ENCODE results near the gene FAM167B. TPM values are rescaled to one million over a fixed set of nuclear protein-coding genes. Genes with fewer than 3 reads are reported as not detected.
"Not testable (repeated sequence)": the region's sequence is repeated elsewhere in the genome, so short reads cannot be mapped to it uniquely, and the experiment has no call there.

FAM167B gene
- total RNA-seq, 4 donors from 2014 or later, result 3.6 to 5.6 (median 4.1) TPM

DNA sequence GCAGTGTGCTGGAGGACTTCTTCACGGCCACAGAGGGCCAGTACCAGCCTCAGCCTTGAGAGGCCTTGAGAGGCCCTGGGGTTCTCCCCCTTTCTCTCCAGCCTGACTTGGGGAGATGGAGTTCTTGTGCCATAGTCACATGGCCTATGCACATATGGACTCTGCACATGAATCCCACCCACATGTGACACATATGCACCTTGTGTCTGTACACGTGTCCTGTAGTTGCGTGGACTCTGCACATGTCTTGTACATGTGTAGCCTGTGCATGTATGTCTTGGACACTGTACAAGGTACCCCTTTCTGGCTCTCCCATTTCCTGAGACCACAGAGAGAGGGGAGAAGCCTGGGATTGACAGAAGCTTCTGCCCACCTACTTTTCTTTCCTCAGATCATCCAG lies 38.6 kb downstream of the FAM167B start:
- TF ChIP-seq, protein P1, sequence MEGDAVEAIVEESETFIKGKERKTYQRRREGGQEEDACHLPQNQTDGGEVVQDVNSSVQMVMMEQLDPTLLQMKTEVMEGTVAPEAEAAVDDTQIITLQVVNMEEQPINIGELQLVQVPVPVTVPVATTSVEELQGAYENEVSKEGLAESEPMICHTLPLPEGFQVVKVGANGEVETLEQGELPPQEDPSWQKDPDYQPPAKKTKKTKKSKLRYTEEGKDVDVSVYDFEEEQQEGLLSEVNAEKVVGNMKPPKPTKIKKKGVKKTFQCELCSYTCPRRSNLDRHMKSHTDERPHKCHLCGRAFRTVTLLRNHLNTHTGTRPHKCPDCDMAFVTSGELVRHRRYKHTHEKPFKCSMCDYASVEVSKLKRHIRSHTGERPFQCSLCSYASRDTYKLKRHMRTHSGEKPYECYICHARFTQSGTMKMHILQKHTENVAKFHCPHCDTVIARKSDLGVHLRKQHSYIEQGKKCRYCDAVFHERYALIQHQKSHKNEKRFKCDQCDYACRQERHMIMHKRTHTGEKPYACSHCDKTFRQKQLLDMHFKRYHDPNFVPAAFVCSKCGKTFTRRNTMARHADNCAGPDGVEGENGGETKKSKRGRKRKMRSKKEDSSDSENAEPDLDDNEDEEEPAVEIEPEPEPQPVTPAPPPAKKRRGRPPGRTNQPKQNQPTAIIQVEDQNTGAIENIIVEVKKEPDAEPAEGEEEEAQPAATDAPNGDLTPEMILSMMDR (IDR thresholded peaks at IDR 0.05), result no peak
- TF ChIP-seq POLR2A (IDR thresholded peaks at IDR 0.05), result no peak
- Histone ChIP-seq H3K9me3 (no peaks in the 10 kb centered on the region), H3K27ac (no peak overlapping the region), H3K4me3 (replicated peaks in 1 of 3) (no peak overlapping the region), H3K27me3 (no peaks in the 10 kb centered on the region), H3K36me3 (no peaks in the 10 kb centered on the region), H3K4me1 (no peaks in the 10 kb centered on the region)
- no peak for DNase-seq
- WGBS, 2 donors, result 89 to 100% methylated on average over 2 of the region's 3 CpGs
- intact Hi-C loops (cut with DNase I), result no loop called here

DNA sequence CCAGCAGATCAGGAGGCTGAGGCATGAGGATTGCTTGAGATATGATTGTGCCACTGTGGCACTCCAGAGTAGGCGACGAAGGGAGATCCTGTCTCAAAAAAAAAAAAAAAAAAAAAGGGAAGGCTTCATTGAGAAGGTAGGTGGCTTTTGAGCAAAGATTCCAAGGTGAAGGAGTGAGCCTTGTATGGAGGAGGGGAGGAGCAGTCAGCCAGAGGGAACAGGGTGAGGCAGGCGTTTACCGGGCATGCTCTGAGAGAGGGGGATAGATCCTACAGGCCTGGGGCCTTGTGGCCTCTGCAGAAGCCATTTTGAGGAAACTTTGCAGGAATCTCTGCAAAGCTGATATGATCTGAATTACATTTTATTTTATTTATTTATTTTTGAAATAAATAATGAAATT lies 39.7 kb downstream of the FAM167B start:
- TF ChIP-seq, protein P1 (IDR thresholded peaks at IDR 0.05), result no peak
- no peak for TF ChIP-seq POLR2A (IDR thresholded peaks at IDR 0.05)
- no peak overlapping the region for H3K4me3 ChIP-seq (replicated peaks in 1 of 3)
- no peak overlapping the region for H3K27ac ChIP-seq
- H3K9me3 ChIP-seq, result no peaks in the 10 kb centered on the region
- 48 to 62% methylated on average over 4 of the region's 4 CpGs for WGBS, 2 donors
- no peaks in the 10 kb centered on the region for H3K27me3 ChIP-seq
- H3K36me3 ChIP-seq, result no peaks in the 10 kb centered on the region
- peak; percentile 68 to 72 for DNase-seq
- H3K4me1 ChIP-seq, result peaks cover 0 to 5% of the 10 kb centered on the region in 2 donors
- intact Hi-C loops (cut with DNase I), result no loop called here

DNA sequence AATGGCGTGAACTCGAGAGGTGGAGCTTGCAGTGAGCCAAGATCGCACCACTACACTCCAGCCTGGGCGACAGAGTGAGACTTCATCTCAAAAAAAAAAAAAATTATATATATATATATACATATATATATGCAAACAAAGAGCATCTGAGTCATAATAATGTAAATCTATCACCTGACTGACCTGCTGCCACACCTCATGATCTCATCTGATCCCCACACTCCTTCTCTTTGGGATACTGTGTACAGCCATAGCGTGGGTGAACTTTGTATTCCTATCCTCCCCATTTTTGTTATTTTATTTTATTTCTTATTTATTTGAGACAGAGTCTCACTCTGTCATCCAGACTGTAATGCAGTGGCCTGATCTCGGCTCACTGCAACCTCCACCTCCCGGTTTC lies 42.2 kb downstream of the FAM167B start:
- Histone ChIP-seq H3K9me3 (no peaks in the 10 kb centered on the region), H3K4me1 (peaks cover 0 to 14% of the 10 kb centered on the region in 2 donors), H3K36me3 (no peaks in the 10 kb centered on the region), H3K4me3 (replicated peaks in 1 of 3) (no peak overlapping the region), H3K27me3 (no peaks in the 10 kb centered on the region), H3K27ac (no peak overlapping the region)
- 92 to 96% methylated on average over 7 of the region's 7 CpGs for WGBS, 2 donors
- TF ChIP-seq, protein P1 (IDR thresholded peaks at IDR 0.05), result no peak
- TF ChIP-seq POLR2A (IDR thresholded peaks at IDR 0.05), result no peak
- DNase-seq, result no peak
- intact Hi-C loops (cut with DNase I), result no loop called here

DNA sequence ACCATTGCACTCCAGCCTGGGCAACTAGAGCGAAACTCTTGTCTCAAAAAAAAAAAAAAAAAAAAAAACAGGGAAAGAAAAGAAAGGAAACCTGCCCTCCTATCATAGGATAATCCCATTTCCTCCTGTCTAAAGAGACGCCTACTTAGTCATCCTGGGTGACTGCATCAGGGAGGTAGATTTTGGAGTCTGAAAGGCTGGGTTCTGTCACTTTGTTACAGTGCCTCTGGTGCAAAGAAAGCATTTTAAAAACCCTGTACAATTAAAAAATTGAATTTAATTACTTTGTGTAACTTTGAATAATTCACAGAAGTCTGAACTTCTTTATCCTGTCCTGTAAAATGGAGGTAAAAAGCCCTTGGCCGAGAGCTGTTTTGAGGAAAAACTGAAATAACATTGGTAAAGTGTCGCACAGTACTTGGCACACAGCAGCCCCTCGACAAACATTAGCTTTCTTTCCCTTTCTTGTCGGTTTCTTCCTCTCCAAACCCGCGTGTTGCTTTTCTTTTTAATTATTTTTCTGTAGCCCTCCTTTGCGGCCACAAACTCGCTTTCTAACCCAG lies 44.2 kb downstream of the FAM167B start:
- H3K4me3 ChIP-seq (replicated peaks in 1 of 3), result peak overlapping the region in 2 of 3 donors; percentile 78 to 98
- 69 to 73% methylated on average over 10 of the region's 10 CpGs for WGBS, 2 donors
- H3K27ac ChIP-seq, result peak overlapping the region; percentile 78 to 91 (median 79)
- intact Hi-C loops (cut with DNase I), result loop anchor here (10.0 kb wide), 1 partner anchor 56 kb away; no protein-coding TSS in a partner anchor
- H3K4me1 ChIP-seq, result peaks cover 0 to 14% of the 10 kb centered on the region in 2 donors
- H3K27me3 ChIP-seq, result no peaks in the 10 kb centered on the region
- H3K36me3 ChIP-seq, result no peaks in the 10 kb centered on the region
- TF ChIP-seq POLR2A (IDR thresholded peaks at IDR 0.05), result no peak
- TF ChIP-seq, protein P1 (IDR thresholded peaks at IDR 0.05), result no peak
- no peak for DNase-seq
- no peaks in the 10 kb centered on the region for H3K9me3 ChIP-seq

GRCh38 chr1:32291708-32292538 lies 44.9 kb downstream of the FAM167B start, which contains the start of gene HDAC1:
HDAC1 (plus strand) TSS chr1:32292083; CDS start chr1:32292170, 87 bp downstream.
- H3K4me3 ChIP-seq (replicated peaks in 1 of 3), result peak within 1 kb of the TSS; percentile 78 to 98 (median 91)
- H3K36me3 ChIP-seq, result no peaks in the 10 kb centered on the region
- peak; percentile 13 to 75 for TF ChIP-seq POLR2A (IDR thresholded peaks at IDR 0.05)
- TF ChIP-seq, protein P1 (IDR thresholded peaks at IDR 0.05), result peak in 1 of 6 experiments; percentile 3
- DNase-seq, result peak; percentile 99
- no peaks in the 10 kb centered on the region for H3K27me3 ChIP-seq
- intact Hi-C loops (cut with DNase I), result loop anchor here (10.0 kb wide), 1 partner anchor 57 kb away; no protein-coding TSS in a partner anchor
- H3K27ac ChIP-seq, result peak within 1 kb of the TSS; percentile 78 to 91 (median 79)
- WGBS, 2 donors, result 1 to 2% methylated on average over 33 to 35 of the region's 67 CpGs
- peaks cover 0 to 14% of the 10 kb centered on the region in 2 donors for H3K4me1 ChIP-seq
- no peaks in the 10 kb centered on the region for H3K9me3 ChIP-seq

GRCh38 chr1:32298211-32298610 lies 51.2 kb downstream of the FAM167B start:
- intact Hi-C loops (cut with DNase I), result loop anchor here (10.0 kb wide), 1 partner anchor 63 kb away; no protein-coding TSS in a partner anchor
- not testable (repeated sequence) for H3K4me3 ChIP-seq (replicated peaks in 1 of 3); H3K27ac ChIP-seq; H3K27me3 ChIP-seq; H3K36me3 ChIP-seq; DNase-seq; H3K9me3 ChIP-seq; H3K4me1 ChIP-seq
- 95% methylated on average over 16 of the region's 16 CpGs for whole genome bisulfite sequencing, 2 donors

Data from thyroid gland (tissue), 4 donors.